Prostate gland (tissue), 2 donors: ENCODE measurements around the gene PRSS1. TPM values are rescaled to one million over a fixed set of nuclear protein-coding genes. Genes with fewer than 3 reads are reported as not detected.
A peak's percentile ranks its signal among the peaks of the same experiment; 100 is the strongest.

Experiments used
- DNase-seq: peaks from one replicate; pipeline ENCODE4 v3.0.0-alpha.2; 2019; ENCODE audit warnings: low spot score
- H3K27ac ChIP-seq, 2 donors: fragments of 200-600 bp; sonication (generic); 2 replicates each; pipeline ENCODE4 v1.5.1; 2017 to 2019
- H3K27me3 ChIP-seq: fragments of 200-600 bp; sonication (generic); replicated peaks from 2 replicates; pipeline ENCODE4 v1.5.1; 2019; ENCODE audit not compliant: insufficient read depth
- H3K36me3 ChIP-seq, 2 donors: fragments of 200-600 bp; sonication (generic); 1 replicate in 1 of 2; 2 replicates in 1 of 2; pipeline versions ENCODE4 v1.5.1 to v1.8.1; 2017 to 2019
- H3K4me1 ChIP-seq: fragments of 200-600 bp; sonication (generic); replicated peaks from 2 replicates; pipeline ENCODE4 v1.5.1; 2019
- H3K4me3 ChIP-seq, 2 donors: fragments of 200-600 bp; sonication (generic); 2 replicates each; pipeline ENCODE4 v1.5.1; 2017 to 2019
- H3K9me3 ChIP-seq: fragments of 200-600 bp; sonication (generic); 2 replicates; pipeline ENCODE4 v1.5.1; 2017
- CTCF ChIP-seq, 4 experiments: fragments of 200-600 bp in 2 of 4; fragments of 450-650 bp in 2 of 4; sonication (generic) in 2 of 4; IDR thresholded peaks; 1 replicate in 3 of 4; 2 replicates in 1 of 4; pipeline ENCODE4 v1.5.1; 2016 to 2019; ENCODE audit warnings: antibody characterized with exemption in 4 of 4, mild to moderate bottlenecking in 2 of 4, moderate library complexity in 2 of 4
- POLR2A ChIP-seq: fragments of 450-650 bp; IDR thresholded peaks from one replicate; pipeline ENCODE4 v1.6.1; 2016; ENCODE audit warnings: antibody characterized with exemption, mild to moderate bottlenecking
- POLR2AphosphoS5 ChIP-seq: sonication (generic); formaldehyde crosslinking; IDR thresholded peaks from one replicate; pipeline ENCODE4 v1.6.1; 2017; ENCODE audit warnings: antibody characterized with exemption
- WGBS: methylation state at CpG from one replicate; pipeline ENCODE4 v1.1.5; 2018; 5-methylcytosine and 5-hydroxymethylcytosine counted together
- intact Hi-C: fragments of 100-400 bp; cut with DNase I; formaldehyde crosslinking; loops from one replicate; pipeline ENCODE4 v1.14.2; 2022
- total RNA-seq, 2 donors: library from RNA; depleted of rRNA; stranded (reverse); fragments of >200 nt; gene quantifications; one replicate each; pipeline ENCODE4 v1.1.0, GENCODE V29; 2016

Gene PRSS1
- total RNA-seq, 2 donors from 2014 or later, result not detected

- no peak for DNase-seq
Measured at GRCh38 chr7:142711746-142712616, 37.3 kb upstream of the PRSS1 start.

GRCh38 chr7:142712617-142712957 lies 36.7 kb upstream of the PRSS1 start:
- Histone ChIP-seq H3K9me3 (no peaks in the 10 kb centered on the region), H3K4me3 (no peak overlapping the region), H3K36me3 (no peaks in the 10 kb centered on the region), H3K27ac (no peak overlapping the region), H3K4me1 (no peaks in the 10 kb centered on the region), H3K27me3 (no peaks in the 10 kb centered on the region)
- intact Hi-C loops, result no loop called here
- WGBS, result 75% methylated on average over 4 of the region's 4 CpGs
- no peak for DNase-seq
- TF ChIP-seq POLR2A, result no peak

More at GRCh38 chr7:142711746-142712616, 37.3 kb upstream of the PRSS1 start:
- no peaks in the 10 kb centered on the region for H3K27me3 ChIP-seq
- TF ChIP-seq POLR2AphosphoS5 (no peak), CTCF (IDR thresholded peaks at IDR 0.05) (peak in 2 of 4 experiments; percentile 20 to 24), POLR2A (no peak)
- no peaks in the 10 kb centered on the region for H3K36me3 ChIP-seq
- H3K9me3 ChIP-seq, result no peaks in the 10 kb centered on the region
- H3K4me3 ChIP-seq, result no peak overlapping the region
- intact Hi-C loops, result no loop called here
- no peak overlapping the region for H3K27ac ChIP-seq
- 65% methylated on average over 18 of the region's 18 CpGs for WGBS
- no peaks in the 10 kb centered on the region for H3K4me1 ChIP-seq

- no peak overlapping the region for H3K27ac ChIP-seq
- no peak overlapping the region for H3K4me3 ChIP-seq
- no peak for DNase-seq
- no peaks in the 10 kb centered on the region for H3K36me3 ChIP-seq
- H3K9me3 ChIP-seq, result no peaks in the 10 kb centered on the region
- H3K27me3 ChIP-seq, result no peaks in the 10 kb centered on the region
- intact Hi-C loops, result no loop called here
- WGBS, result 72% methylated on average over 2 of the region's 2 CpGs
- TF ChIP-seq POLR2A (no peak), CTCF (IDR thresholded peaks at IDR 0.05) (no peak), POLR2AphosphoS5 (no peak)
- H3K4me1 ChIP-seq, result no peaks in the 10 kb centered on the region
Measured at GRCh38 chr7:142714375-142714774, 34.9 kb upstream of the PRSS1 start.

- H3K4me3 ChIP-seq, result no peak overlapping the region
- no peaks in the 10 kb centered on the region for H3K36me3 ChIP-seq
- no peak for DNase-seq
- no peak overlapping the region for H3K27ac ChIP-seq
- H3K27me3 ChIP-seq, result no peaks in the 10 kb centered on the region
- intact Hi-C loops, result no loop called here
- no peaks in the 10 kb centered on the region for H3K9me3 ChIP-seq
- 67% methylated on average over 2 of the region's 2 CpGs for whole genome bisulfite sequencing
- no peak for TF ChIP-seq POLR2A
- no peaks in the 10 kb centered on the region for H3K4me1 ChIP-seq
Measured at GRCh38 chr7:142716596-142716995, 32.7 kb upstream of the PRSS1 start.

GRCh38 chr7:142717453-142717852 lies 31.8 kb upstream of the PRSS1 start:
- H3K27me3 ChIP-seq, result no peaks in the 10 kb centered on the region
- 79% methylated on average over 6 of the region's 6 CpGs for WGBS
- no peaks in the 10 kb centered on the region for H3K36me3 ChIP-seq
- no peaks in the 10 kb centered on the region for H3K9me3 ChIP-seq
- no peak overlapping the region for H3K4me3 ChIP-seq
- intact Hi-C loops, result no loop called here
- H3K4me1 ChIP-seq, result no peaks in the 10 kb centered on the region
- no peak for DNase-seq
- no peak overlapping the region for H3K27ac ChIP-seq
- TF ChIP-seq POLR2AphosphoS5 (no peak), CTCF (IDR thresholded peaks at IDR 0.05) (no peak), POLR2A (no peak)

- TF ChIP-seq POLR2A (no peak), POLR2AphosphoS5 (no peak), CTCF (IDR thresholded peaks at IDR 0.05) (no peak)
- DNase-seq, result no peak
- 24% methylated on average over 1 of the region's 1 CpG for WGBS
- H3K9me3 ChIP-seq, result no peaks in the 10 kb centered on the region
- no peak overlapping the region for H3K27ac ChIP-seq
- intact Hi-C loops, result no loop called here
- H3K4me3 ChIP-seq, result no peak overlapping the region
- no peaks in the 10 kb centered on the region for H3K4me1 ChIP-seq
- H3K27me3 ChIP-seq, result no peaks in the 10 kb centered on the region
- H3K36me3 ChIP-seq, result no peaks in the 10 kb centered on the region
Measured at GRCh38 chr7:142718313-142718712, 31.0 kb upstream of the PRSS1 start.
